Adrenal gland (tissue), 12 donors: ENCODE results near the gene APBA2. TPM values are rescaled to one million over a fixed set of nuclear protein-coding genes. Genes with fewer than 3 reads are reported as not detected.

Experiments used
- DNase-seq, 7 donors: peaks; one replicate each; pipeline ENCODE4 v3.0.0-alpha.2; 2019 to 2020
- H3K27ac ChIP-seq, 5 donors: fragments of 200-600 bp; sonication (generic) in 4 of 5; 1 replicate in 3 of 5; 2 replicates in 2 of 5; pipeline versions ENCODE4 v1.5.1 to v1.8.0; 2016 to 2020; ENCODE audit warnings: mild to moderate bottlenecking in 1 of 5
- H3K27me3 ChIP-seq: fragments of 200-600 bp; 2 replicates; pipeline ENCODE4 v1.8.0; 2021
- H3K36me3 ChIP-seq, 2 donors: fragments of 200-600 bp; replicated peaks in 1 of 2; 1 replicate in 1 of 2; 2 replicates in 1 of 2; pipeline versions ENCODE4 v1.5.1 to v1.8.0; 2018 to 2022
- H3K4me1 ChIP-seq, 2 donors: fragments of 200-600 bp; replicated peaks in 1 of 2; 1 replicate in 1 of 2; 2 replicates in 1 of 2; pipeline versions ENCODE4 v1.5.1 to v1.8.0; 2018 to 2021
- H3K4me3 ChIP-seq, 4 donors: fragments of 200-600 bp; sonication (generic) in 3 of 4; one replicate each; pipeline ENCODE4 v1.5.1; 2016 to 2018
- H3K9me3 ChIP-seq, 3 donors: fragments of 200-600 bp; sonication (generic) in 1 of 3; replicated peaks in 1 of 3; 1 replicate in 2 of 3; 2 replicates in 1 of 3; pipeline versions ENCODE4 v1.5.1 to v1.8.0; 2016 to 2021
- CTCF ChIP-seq, 6 experiments: fragments of 450-650 bp in 4 of 6; fragments of 200-600 bp in 2 of 6; sonication (generic) in 1 of 6; IDR thresholded peaks; 1 replicate in 5 of 6; 2 replicates in 1 of 6; pipeline versions ENCODE4 v1.5.1 to v1.8.0; 2016 to 2021; ENCODE audit warnings: antibody characterized with exemption in 6 of 6, mild to moderate bottlenecking in 2 of 6, moderate library complexity in 1 of 6
- POLR2A ChIP-seq, 2 donors: fragments of 450-650 bp; IDR thresholded peaks; one replicate each; pipeline ENCODE4 v1.6.1; 2017; ENCODE audit warnings: antibody characterized with exemption in 2 of 2, mild to moderate bottlenecking in 2 of 2, moderate library complexity in 1 of 2
- WGBS, 4 donors: extraction: QIAGEN DNeasy Blood & Tissue Kit in 2 of 4; methylation state at CpG; one replicate each; pipeline versions ENCODE4 v1.1.5 to v1.1.7; 2013 to 2017; 5-methylcytosine and 5-hydroxymethylcytosine counted together
- intact Hi-C, 2 donors: fragments of 100-400 bp; cut with DNase I; formaldehyde crosslinking; loops; one replicate each; pipeline versions ENCODE4 v1.14.1 to v1.15.0; 2022 to 2023
- polyA plus RNA-seq, 3 donors: library from polyadenylated mRNA; stranded (reverse); fragments of 200-250 nt in 2 of 3; fragments of 350-450 nt in 1 of 3; fragmentation: Illumina TruSeq in 1 of 3; extraction: RNeasy Lipid Tissue Mini Kit (QIAGEN cat#74804) in 1 of 3; gene quantifications; one replicate each; pipeline ENCODE4 v1.2.3, GENCODE V29; 2013 to 2014
- total RNA-seq, 9 donors: library from RNA; depleted of rRNA in 4 of 9; stranded (reverse); fragments of >200 nt in 4 of 9; fragments of 120-200 nt in 1 of 9; fragmentation: NEBNext Ultra II Directional in 1 of 9; extraction: Animal tissue kit (Norgen Biotek cat#: 25700) in 1 of 9; gene quantifications; one replicate each; pipeline versions ENCODE4 v1.1.0 to v1.2.4, GENCODE V29; 2013 to 2023
- donor health status: healthy with polysubstance abuse.
- donor health status: Bipolar disorder and iron deficiency.
- donor health status: DM: yes; HTN: yes; CAD: no.
- donor health status: DM: no; HTN: no; CAD: no.
- donor health status: DM: no; HTN: no; CAD: no.
- donor health status: DM: yes; HTN: yes; CAD: no.

Gene APBA2
- total and polyA plus RNA-seq, 12 donors = 2.1 to 13.2 (median 4.7) TPM

DNA sequence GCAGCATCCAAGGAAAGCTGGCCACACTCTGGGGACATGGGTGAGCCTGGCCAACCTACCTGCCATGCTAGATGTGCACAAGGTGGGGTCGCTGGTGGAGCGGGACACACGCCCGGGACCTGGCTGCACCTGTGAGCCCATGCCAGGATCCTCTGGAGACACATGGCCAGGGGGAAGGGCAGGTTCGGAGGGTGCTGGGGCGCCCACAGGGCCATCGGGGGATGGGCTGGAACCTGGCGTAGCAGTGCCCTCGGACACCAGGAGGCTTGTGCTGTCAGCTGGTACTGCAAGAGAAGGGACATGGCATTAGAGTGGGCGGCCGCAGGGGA lies 240.4 kb downstream of the APBA2 start:
- H3K27me3 ChIP-seq = no peaks in the 10 kb centered on the region
- 77 to 95% (median 83%) methylated on average over 7 to 11 of the region's 11 CpGs for WGBS, 4 donors
- H3K36me3 ChIP-seq = no peaks in the 10 kb centered on the region
- H3K4me1 ChIP-seq = no peaks in the 10 kb centered on the region
- intact Hi-C loops = no loop called here
- TF ChIP-seq CTCF (IDR thresholded peaks at IDR 0.05) (no peak), POLR2A (IDR thresholded peaks at IDR 0.05) (no peak)
- DNase-seq = no peak
- no peaks in the 10 kb centered on the region for H3K9me3 ChIP-seq
- no peak overlapping the region for H3K4me3 ChIP-seq
- H3K27ac ChIP-seq = no peak overlapping the region

GRCh38 chr15:29126821-29127461 lies 241.2 kb downstream of the APBA2 start:
- Histone ChIP-seq H3K4me3 (no peak overlapping the region), H3K27ac (no peak overlapping the region), H3K36me3 (no peaks in the 10 kb centered on the region), H3K9me3 (no peaks in the 10 kb centered on the region), H3K27me3 (no peaks in the 10 kb centered on the region), H3K4me1 (no peaks in the 10 kb centered on the region)
- no peak for TF ChIP-seq CTCF (IDR thresholded peaks at IDR 0.05)
- 40 to 68% (median 59%) methylated on average over 2 to 19 of the region's 19 CpGs for whole genome bisulfite sequencing, 4 donors
- no peak for DNase-seq
- intact Hi-C loops = no loop called here

DNA sequence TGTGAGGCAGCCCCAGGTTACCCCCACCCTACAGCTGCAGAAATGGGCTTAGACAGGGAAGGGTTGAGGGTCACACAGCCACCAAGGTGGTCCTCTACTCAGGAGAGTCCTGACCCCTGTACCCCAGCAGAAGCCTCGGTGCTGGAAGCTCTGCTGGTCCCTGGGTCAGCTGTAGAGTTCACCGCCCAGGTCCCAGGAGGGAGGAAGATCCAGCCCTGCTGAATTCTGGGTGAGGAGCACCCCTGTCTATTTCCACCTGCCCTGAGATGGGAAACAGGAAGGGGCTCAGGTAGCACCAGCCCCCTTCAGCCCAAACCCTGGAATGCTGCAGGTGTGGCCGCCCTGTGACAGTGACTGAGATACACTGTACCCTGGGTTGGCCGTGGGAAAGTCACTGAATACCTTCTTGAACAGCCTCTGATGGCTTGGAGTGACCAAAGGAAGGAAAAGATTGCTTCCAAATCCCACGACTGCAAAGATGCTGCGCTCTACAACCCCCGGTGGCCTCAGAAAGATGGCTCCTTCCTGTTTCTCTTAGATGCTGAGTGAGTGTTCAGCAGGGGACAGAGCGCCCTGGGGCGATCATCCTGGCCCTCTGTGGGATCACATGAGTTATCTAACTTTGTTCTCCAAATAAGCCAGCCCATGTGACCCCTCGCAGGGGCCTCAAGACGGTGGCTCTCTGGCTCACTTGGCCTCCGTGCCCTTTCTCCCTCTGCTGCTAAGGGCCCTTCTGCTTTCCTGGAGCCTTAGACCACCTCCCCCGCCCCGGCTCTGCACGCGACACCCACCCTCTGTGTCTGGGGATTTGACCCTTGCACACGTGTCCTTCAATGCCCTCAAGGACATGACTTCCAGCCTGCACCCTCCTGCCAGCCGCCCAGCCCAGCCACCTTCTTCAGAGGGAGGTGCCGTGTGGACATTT lies 242.0 kb downstream of the APBA2 start:
- H3K4me1 ChIP-seq = no peaks in the 10 kb centered on the region
- DNase-seq = no peak
- TF ChIP-seq CTCF (IDR thresholded peaks at IDR 0.05) (no peak), POLR2A (IDR thresholded peaks at IDR 0.05) (no peak)
- no peaks in the 10 kb centered on the region for H3K9me3 ChIP-seq
- no peaks in the 10 kb centered on the region for H3K27me3 ChIP-seq
- no peak overlapping the region for H3K4me3 ChIP-seq
- 70 to 78% (median 74%) methylated on average over 7 to 19 of the region's 19 CpGs for WGBS, 4 donors
- no peaks in the 10 kb centered on the region for H3K36me3 ChIP-seq
- no peak overlapping the region for H3K27ac ChIP-seq
- intact Hi-C loops = no loop called here

- intact Hi-C loops = no loop called here
- WGBS, 4 donors = 81 to 94% (median 89%) methylated on average over 10 to 11 of the region's 11 CpGs
- no peak overlapping the region for H3K4me3 ChIP-seq
- H3K9me3 ChIP-seq = no peaks in the 10 kb centered on the region
- H3K27ac ChIP-seq = no peak overlapping the region
- no peak for DNase-seq
- no peaks in the 10 kb centered on the region for H3K36me3 ChIP-seq
- no peaks in the 10 kb centered on the region for H3K4me1 ChIP-seq
- TF ChIP-seq CTCF (IDR thresholded peaks at IDR 0.05) (no peak), POLR2A (IDR thresholded peaks at IDR 0.05) (no peak)
- H3K27me3 ChIP-seq = no peaks in the 10 kb centered on the region
Observed at GRCh38 chr15:29128671-29129070, 242.9 kb downstream of the APBA2 start.
